ENCODE measurements around the gene CD320. TPM values are rescaled to one million over a fixed set of nuclear protein-coding genes. Genes with fewer than 3 reads are reported as not detected.
"Not testable (repeated sequence)": the region's sequence is repeated elsewhere in the genome, so short reads cannot be mapped to it uniquely, and the experiment has no call there.

The CD320 gene
- 31.0 TPM for total RNA-seq
- long read RNA-seq, transcript CD320-201 (5 exons, 1,250 nt) = major isoform, 99 of 104 reads
- long read RNA-seq, partial matches to known transcripts = 2 of 104 reads
- long read RNA-seq, other reads (novel, unspliced or antisense) = 3 of 104 reads

- ATAC-seq (peak; percentile 95 to 98), DNase-seq (peak; percentile 92)
- peaks cover 48% of the 10 kb centered on the region for H3K4me1 ChIP-seq
- intact Hi-C loops (cut with DNase I) = no loop called here
- H3K36me3 ChIP-seq = peaks cover 25% of the 10 kb centered on the region
- H3K27ac ChIP-seq = peak within 1 kb of the TSS; percentile 70
- H3K27me3 ChIP-seq (ENCODE audit: low read depth) = no peaks in the 10 kb centered on the region
- peak within 1 kb of the TSS; percentile 65 for H3K4me3 ChIP-seq
- TF ChIP-seq CTCF (IDR thresholded peaks at IDR 0.05) = no peak
- H3K9me3 ChIP-seq = no peaks in the 10 kb centered on the region
These were observed at the start of gene CD320 for GRCh38 chr19:8307965-8308866. Gene CD320 (minus strand): TSS chr19:8308358. CDS start chr19:8308290, 68 bp downstream.

- intact Hi-C loops (cut with DNase I) = no loop called here
- Histone ChIP-seq H3K9me3 (no peaks in the 10 kb centered on the region), H3K27ac (no peak overlapping the region), H3K27me3 (ENCODE audit: low read depth) (no peaks in the 10 kb centered on the region), H3K36me3 (no peaks in the 10 kb centered on the region), H3K4me3 (no peak overlapping the region), H3K4me1 (peaks cover 42% of the 10 kb centered on the region)
- TF ChIP-seq CTCF (IDR thresholded peaks at IDR 0.05) = no peak
- DNase-seq (no peak), ATAC-seq (no peak)
These were observed 48.9 kb upstream of the CD320 start for GRCh38 chr19:8357007-8357521.

- DNase-seq = no peak
- Histone ChIP-seq H3K9me3 (no peaks in the 10 kb centered on the region), H3K4me1 (peaks cover 31% of the 10 kb centered on the region), H3K36me3 (no peaks in the 10 kb centered on the region), H3K4me3 (no peak overlapping the region), H3K27ac (peak overlapping the region; percentile 6), H3K27me3 (ENCODE audit: low read depth) (no peaks in the 10 kb centered on the region)
- peak; percentile 81 to 84 for ATAC-seq
- intact Hi-C loops (cut with DNase I) = no loop called here
- TF ChIP-seq CTCF (IDR thresholded peaks at IDR 0.05) = no peak
These were observed 47.7 kb upstream of the CD320 start for GRCh38 chr19:8355631-8356402.

- H3K36me3 ChIP-seq; intact Hi-C loops (cut with DNase I); H3K9me3 ChIP-seq; H3K27me3 ChIP-seq (ENCODE audit: low read depth); DNase-seq; H3K4me3 ChIP-seq: not testable (repeated sequence)
- peaks cover 31% of the 10 kb centered on the region for H3K4me1 ChIP-seq
- ATAC-seq = peak in 1 of 2 donors; percentile 5
- peak overlapping the region; percentile 46 for H3K27ac ChIP-seq
These were observed 44.7 kb upstream of the CD320 start for GRCh38 chr19:8352845-8353244.

GRCh38 chr19:8352134-8352827, 44.1 kb upstream of the CD320 start:
- Histone ChIP-seq H3K9me3 (no peaks in the 10 kb centered on the region), H3K27ac (peak overlapping the region; percentile 46), H3K4me1 (peaks cover 31% of the 10 kb centered on the region), H3K27me3 (ENCODE audit: low read depth) (no peaks in the 10 kb centered on the region), H3K4me3 (peak overlapping the region; percentile 18), H3K36me3 (no peaks in the 10 kb centered on the region)
- intact Hi-C loops (cut with DNase I) = no loop called here
- no peak for TF ChIP-seq CTCF (IDR thresholded peaks at IDR 0.05)
- peak in 1 of 2 donors; percentile 29 for ATAC-seq
- DNase-seq = no peak

- H3K27me3 ChIP-seq (ENCODE audit: low read depth); H3K36me3 ChIP-seq; H3K9me3 ChIP-seq; ATAC-seq; intact Hi-C loops (cut with DNase I); DNase-seq; H3K4me3 ChIP-seq; H3K27ac ChIP-seq: not testable (repeated sequence)
- H3K4me1 ChIP-seq = peaks cover 17% of the 10 kb centered on the region
These were observed 41.6 kb upstream of the CD320 start for GRCh38 chr19:8349629-8350372.

Measured in lower lobe of right lung (tissue), 2 donors.